SH-SY5Y (cell line): ENCODE data around the gene SWAP70.

Source experiments
- GATA2 ChIP-seq: IDR thresholded peaks from 2 replicates; pipeline ENCODE4 v1.6.1; 2011; ENCODE audit warnings: mild to moderate bottlenecking, low read depth, low read length
- GATA3 ChIP-seq: IDR thresholded peaks from 2 replicates; pipeline ENCODE4 v1.6.1; 2011; ENCODE audit warnings: low read depth, mild to moderate bottlenecking, low read length, moderate library complexity

DNA sequence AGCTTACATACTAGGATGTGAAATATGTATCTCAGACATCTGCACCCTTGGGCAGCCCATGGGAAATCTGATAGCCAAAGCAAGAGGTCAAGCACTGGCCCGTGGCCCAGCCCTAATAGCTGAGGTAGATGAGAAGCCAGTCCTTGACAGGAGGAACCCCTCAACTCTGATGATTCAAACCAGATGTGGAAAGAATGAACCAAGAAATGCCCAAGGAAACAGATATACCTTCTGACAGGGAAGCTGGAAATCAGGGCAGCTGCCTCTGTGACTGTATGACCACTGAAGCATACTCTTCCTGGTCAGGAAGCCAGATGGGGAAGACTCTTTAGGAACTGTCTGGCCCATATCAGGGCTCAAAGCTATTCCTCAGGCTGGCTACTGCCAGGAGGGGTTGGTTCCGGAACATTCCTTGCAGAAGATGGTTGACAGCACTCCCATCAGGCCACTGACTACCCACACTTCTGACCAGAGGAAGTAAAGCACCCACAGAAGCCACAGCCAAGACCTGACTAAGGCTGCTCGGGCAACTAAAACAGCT is 124.2 kb downstream of the SWAP70 start:
- TF ChIP-seq GATA2 = no peak
- TF ChIP-seq GATA3 = no peak
